ENCODE data around the gene ENPP6. TPM values are rescaled to one million over a fixed set of nuclear protein-coding genes. Genes with fewer than 3 reads are reported as not detected.

Gene ENPP6
- total and polyA plus RNA-seq, 2 experiments from 2014 or later: 0.11 TPM; not detected in 1

- Mint-ChIP-seq H3K4me3 (no peak overlapping the region), H3K4me1 (no peaks in the 10 kb centered on the region)
These were observed 149.6 kb downstream of the ENPP6 start for GRCh38 chr4:184067931-184068554.

More at GRCh38 chr4:184067931-184068554, 149.6 kb downstream of the ENPP6 start:
- Histone ChIP-seq H3K4me1 (ENCODE audit: insufficient read depth) (no peaks in the 10 kb centered on the region), H3K36me3 (ENCODE audit: insufficient read depth) (no peaks in the 10 kb centered on the region), H3K27me3 (ENCODE audit: insufficient read depth) (no peaks in the 10 kb centered on the region), H3F3A (replicated peaks; ENCODE audit: low read depth) (no peaks in the 10 kb centered on the region), H3K9me2 (ENCODE audit: insufficient read depth) (no peaks in the 10 kb centered on the region), H3K79me2 (replicated peaks; ENCODE audit: insufficient read depth) (no peaks in the 10 kb centered on the region), H3K4me2 (no peak overlapping the region), H3K27ac (ENCODE audit: low read depth) (no peak overlapping the region), H4K20me1 (replicated peaks; ENCODE audit: insufficient read depth) (no peaks in the 10 kb centered on the region), H2AFZ (no peak overlapping the region), H3K4me3 (no peak overlapping the region)
- H3K36me3 Mint-ChIP-seq (ENCODE audit: low read depth): no peaks in the 10 kb centered on the region
- ATAC-seq (peak; percentile 63), DNase-seq (ENCODE audit: low spot score) (no peak)
- H3K27me3 Mint-ChIP-seq (ENCODE audit: insufficient read depth, low read depth, poor library complexity): peaks cover 2% of the 10 kb centered on the region
- no peaks in the 10 kb centered on the region; the same call in 2 of the 3 replicates for H3K9me3 Mint-ChIP-seq
- TF ChIP-seq EZH2 (IDR thresholded peaks at IDR 0.05; ENCODE audit: low read depth, unreplicated experiment) (no peak), CTCF (conservative IDR thresholded peaks at IDR 0.05; ENCODE audit: low read depth in 2 of 2) (0 out of 4 replicates have a peak, but pooled peaks of 1 of the 2 experiments have one; percentile 10), JUNB (IDR thresholded peaks at IDR 0.05; ENCODE audit: unreplicated experiment) (no peak), CREB1 (CRISPR knock-in tag; IDR thresholded peaks at IDR 0.05; ENCODE audit: low read depth) (no peak)
- TF ChIP-seq, protein P1, sequence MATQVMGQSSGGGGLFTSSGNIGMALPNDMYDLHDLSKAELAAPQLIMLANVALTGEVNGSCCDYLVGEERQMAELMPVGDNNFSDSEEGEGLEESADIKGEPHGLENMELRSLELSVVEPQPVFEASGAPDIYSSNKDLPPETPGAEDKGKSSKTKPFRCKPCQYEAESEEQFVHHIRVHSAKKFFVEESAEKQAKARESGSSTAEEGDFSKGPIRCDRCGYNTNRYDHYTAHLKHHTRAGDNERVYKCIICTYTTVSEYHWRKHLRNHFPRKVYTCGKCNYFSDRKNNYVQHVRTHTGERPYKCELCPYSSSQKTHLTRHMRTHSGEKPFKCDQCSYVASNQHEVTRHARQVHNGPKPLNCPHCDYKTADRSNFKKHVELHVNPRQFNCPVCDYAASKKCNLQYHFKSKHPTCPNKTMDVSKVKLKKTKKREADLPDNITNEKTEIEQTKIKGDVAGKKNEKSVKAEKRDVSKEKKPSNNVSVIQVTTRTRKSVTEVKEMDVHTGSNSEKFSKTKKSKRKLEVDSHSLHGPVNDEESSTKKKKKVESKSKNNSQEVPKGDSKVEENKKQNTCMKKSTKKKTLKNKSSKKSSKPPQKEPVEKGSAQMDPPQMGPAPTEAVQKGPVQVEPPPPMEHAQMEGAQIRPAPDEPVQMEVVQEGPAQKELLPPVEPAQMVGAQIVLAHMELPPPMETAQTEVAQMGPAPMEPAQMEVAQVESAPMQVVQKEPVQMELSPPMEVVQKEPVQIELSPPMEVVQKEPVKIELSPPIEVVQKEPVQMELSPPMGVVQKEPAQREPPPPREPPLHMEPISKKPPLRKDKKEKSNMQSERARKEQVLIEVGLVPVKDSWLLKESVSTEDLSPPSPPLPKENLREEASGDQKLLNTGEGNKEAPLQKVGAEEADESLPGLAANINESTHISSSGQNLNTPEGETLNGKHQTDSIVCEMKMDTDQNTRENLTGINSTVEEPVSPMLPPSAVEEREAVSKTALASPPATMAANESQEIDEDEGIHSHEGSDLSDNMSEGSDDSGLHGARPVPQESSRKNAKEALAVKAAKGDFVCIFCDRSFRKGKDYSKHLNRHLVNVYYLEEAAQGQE (IDR thresholded peaks at IDR 0.05; ENCODE audit: unreplicated experiment): no peak
- no peak overlapping the region for H3K27ac Mint-ChIP-seq
